Measurements from ENCODE around the gene CACUL1. TPM values are rescaled to one million over a fixed set of nuclear protein-coding genes. Genes with fewer than 3 reads are reported as not detected.

Gene CACUL1
- total and polyA plus RNA-seq, 4 experiments from 2014 or later: 14.9 to 32.3 (median 31.3) TPM

DNA sequence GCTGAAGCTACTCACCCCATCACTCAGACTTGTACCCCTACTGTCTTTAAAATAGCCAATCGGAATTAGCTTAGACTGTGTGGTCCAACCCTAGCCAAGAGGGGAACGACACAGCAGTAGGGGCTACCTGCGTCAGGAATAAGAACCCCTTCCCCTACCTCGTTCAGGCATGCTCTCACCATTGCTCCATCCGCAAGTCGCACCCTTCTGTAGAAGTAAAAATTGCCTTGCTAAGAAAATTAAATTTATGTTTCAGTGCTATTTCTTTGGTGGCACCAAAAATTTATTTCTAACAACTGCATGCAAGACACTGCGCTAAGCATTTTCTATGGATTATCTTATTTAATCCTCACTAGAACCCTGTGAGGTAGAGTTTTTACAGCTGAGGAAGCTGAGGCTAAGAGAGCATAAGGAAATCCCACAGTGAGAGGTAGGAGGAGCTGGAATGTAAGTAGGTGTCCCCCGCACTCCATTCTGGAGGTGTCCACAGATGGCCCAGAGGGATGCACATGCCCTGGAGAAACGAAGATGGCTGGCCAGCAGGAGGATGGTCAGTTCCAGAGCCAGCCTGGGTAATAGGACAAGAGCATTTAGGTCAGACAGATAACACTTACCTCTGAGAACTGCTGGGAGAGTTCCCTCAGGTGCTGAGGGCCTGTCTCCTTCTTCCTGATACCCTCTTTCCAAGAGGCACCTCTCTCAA lies 15.3 kb upstream of the CACUL1 start:
- Mint-ChIP-seq H3K36me3 (no peaks in the 10 kb centered on the region), H3K27me3 (peaks cover 1 to 5% of the 10 kb centered on the region in 2 donors), H3K4me1 (no peaks in the 10 kb centered on the region), H3K4me3 (no peak overlapping the region), H3K9me3 (peaks cover 0 to 1% (median 0%) of the 10 kb centered on the region in 8 donors), H3K27ac (no peak overlapping the region)
- DNase-seq: no peak
- H3K27ac ChIP-seq (ENCODE audit: low read depth, low read length): no peak overlapping the region
- POLR2A ChIA-PET (ENCODE audit: partially characterized antibody): no interaction called here
- H3K27me3 ChIP-seq (ENCODE audit: insufficient read depth, low read length): no peaks in the 10 kb centered on the region
- H3K4me1 ChIP-seq (ENCODE audit: insufficient read depth, low read length): no peaks in the 10 kb centered on the region
- H3K9me3 ChIP-seq (ENCODE audit: control insufficient read depth in 1 of 2, low read length in 2 of 2): no peaks in the 10 kb centered on the region
- H3K36me3 ChIP-seq (ENCODE audit: insufficient read depth, low read length): no peaks in the 10 kb centered on the region
- intact Hi-C loops (cut with micrococcal nuclease): no loop called here
- H3K4me3 ChIP-seq (ENCODE audit: low read length in 2 of 2): no peak overlapping the region
- CTCF ChIA-PET (ENCODE audit: partially characterized antibody): no interaction called here

DNA sequence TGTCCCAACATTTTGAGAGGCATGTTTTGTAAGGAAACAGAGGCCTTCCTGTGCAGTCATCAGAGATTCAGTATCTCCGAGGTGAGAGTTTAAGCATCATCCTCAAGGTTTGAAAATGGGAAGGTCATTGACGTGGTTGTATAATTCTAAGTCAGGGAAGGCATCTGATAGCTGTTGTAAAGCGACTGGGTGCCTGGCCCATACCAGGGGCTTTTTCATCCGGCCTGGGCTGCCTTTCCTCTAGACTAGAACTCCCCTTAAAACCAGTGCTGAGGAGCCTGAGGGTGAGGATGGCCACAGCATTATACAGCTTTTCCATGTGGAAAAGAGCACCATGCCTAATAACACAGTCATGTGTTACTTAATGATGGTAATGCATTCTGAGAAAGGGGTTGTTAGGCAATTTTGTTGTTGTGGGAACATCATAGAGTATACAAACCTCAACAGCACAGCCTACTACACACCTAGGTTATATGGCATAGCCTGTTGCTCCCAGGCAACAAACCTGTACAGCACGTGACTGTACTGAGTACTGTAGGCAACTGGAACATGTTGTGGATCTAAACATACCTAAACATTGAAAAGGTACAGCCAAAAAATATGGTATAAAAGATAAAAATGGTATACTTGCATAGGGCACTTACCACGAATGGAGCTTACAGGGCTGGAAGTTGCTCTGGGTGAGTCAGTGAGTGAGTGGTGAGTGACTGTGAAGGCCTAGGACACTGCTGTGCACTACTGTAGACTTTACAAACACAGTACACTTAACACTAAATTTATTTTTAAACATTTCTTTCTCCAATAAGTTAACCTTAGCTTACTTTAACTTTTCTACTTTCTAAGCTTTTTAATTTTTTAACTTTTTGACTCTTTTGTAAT lies 13.5 kb upstream of the CACUL1 start:
- no peak overlapping the region for H3K4me3 ChIP-seq (ENCODE audit: low read length in 2 of 2)
- no peak overlapping the region for H3K4me3 Mint-ChIP-seq
- no peaks in the 10 kb centered on the region for H3K36me3 ChIP-seq (ENCODE audit: insufficient read depth, low read length)
- intact Hi-C loops (cut with micrococcal nuclease): no loop called here
- H3K27ac ChIP-seq (ENCODE audit: low read depth, low read length): no peak overlapping the region
- H3K9me3 ChIP-seq (ENCODE audit: control insufficient read depth in 1 of 2, low read length in 2 of 2): no peaks in the 10 kb centered on the region
- no peaks in the 10 kb centered on the region for H3K27me3 ChIP-seq (ENCODE audit: insufficient read depth, low read length)
- CTCF ChIA-PET (ENCODE audit: partially characterized antibody): no interaction called here
- no peaks in the 10 kb centered on the region for H3K36me3 Mint-ChIP-seq
- peaks cover 0 to 1% (median 0%) of the 10 kb centered on the region in 8 donors for H3K9me3 Mint-ChIP-seq
- POLR2A ChIA-PET (ENCODE audit: partially characterized antibody): no interaction called here
- no peaks in the 10 kb centered on the region for H3K4me1 ChIP-seq (ENCODE audit: insufficient read depth, low read length)
- no peaks in the 10 kb centered on the region for H3K4me1 Mint-ChIP-seq
- no peak for DNase-seq
- H3K27me3 Mint-ChIP-seq: peaks cover 0 to 4% of the 10 kb centered on the region in 2 donors
- H3K27ac Mint-ChIP-seq: no peak overlapping the region

- no peaks in the 10 kb centered on the region for H3K27me3 ChIP-seq (ENCODE audit: insufficient read depth, low read length)
- intact Hi-C loops (cut with micrococcal nuclease): no loop called here
- CTCF ChIA-PET (ENCODE audit: partially characterized antibody): interaction anchor here (0.7 kb wide), 1 partner anchor 18 kb away, joined by 3 read pairs; no protein-coding TSS in a partner anchor
- peaks cover 0 to 1% (median 0%) of the 10 kb centered on the region in 8 donors for H3K9me3 Mint-ChIP-seq
- H3K36me3 Mint-ChIP-seq: no peaks in the 10 kb centered on the region
- no peak overlapping the region for H3K27ac Mint-ChIP-seq
- no peak overlapping the region for H3K27ac ChIP-seq (ENCODE audit: low read depth, low read length)
- DNase-seq: no peak
- no peaks in the 10 kb centered on the region for H3K36me3 ChIP-seq (ENCODE audit: insufficient read depth, low read length)
- peaks cover 0 to 4% of the 10 kb centered on the region in 2 donors for H3K27me3 Mint-ChIP-seq
- H3K4me1 Mint-ChIP-seq: no peaks in the 10 kb centered on the region
- H3K4me3 Mint-ChIP-seq: no peak overlapping the region
- no peaks in the 10 kb centered on the region for H3K4me1 ChIP-seq (ENCODE audit: insufficient read depth, low read length)
- no peak overlapping the region for H3K4me3 ChIP-seq (ENCODE audit: low read length in 2 of 2)
- H3K9me3 ChIP-seq (ENCODE audit: control insufficient read depth in 1 of 2, low read length in 2 of 2): no peaks in the 10 kb centered on the region
- POLR2A ChIA-PET (ENCODE audit: partially characterized antibody): no interaction called here
These were observed 12.7 kb upstream of the CACUL1 start for GRCh38 chr10:118767297-118768040.

DNA sequence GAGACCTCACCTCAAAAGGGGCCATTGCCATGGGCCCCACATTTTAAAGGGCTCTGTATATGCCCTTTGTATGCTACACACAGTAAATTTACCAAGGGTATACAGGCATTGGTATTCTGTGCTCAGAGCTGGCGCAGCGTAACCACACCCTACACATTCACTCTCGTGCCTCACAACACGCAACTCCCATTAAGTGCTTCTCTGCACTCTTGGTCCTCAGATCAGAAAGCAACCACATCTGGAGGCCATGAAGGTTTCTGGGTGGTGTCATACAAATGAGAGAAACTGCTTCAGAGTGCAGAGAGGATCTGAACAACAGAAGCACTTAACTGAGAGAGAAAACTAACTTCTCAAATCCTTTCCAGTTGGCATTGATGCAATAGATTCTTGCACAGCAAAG lies 9.4 kb upstream of the CACUL1 start:
- Mint-ChIP-seq H3K27ac (no peak overlapping the region), H3K36me3 (no peaks in the 10 kb centered on the region), H3K4me1 (no peaks in the 10 kb centered on the region), H3K27me3 (peaks cover 0 to 2% of the 10 kb centered on the region in 2 donors), H3K4me3 (no peak overlapping the region), H3K9me3 (no peaks in the 10 kb centered on the region)
- no peaks in the 10 kb centered on the region for H3K27me3 ChIP-seq (ENCODE audit: insufficient read depth, low read length)
- H3K9me3 ChIP-seq (ENCODE audit: control insufficient read depth in 1 of 2, low read length in 2 of 2): no peaks in the 10 kb centered on the region
- ChIA-PET POLR2A (ENCODE audit: partially characterized antibody) (no interaction called here), CTCF (ENCODE audit: partially characterized antibody) (no interaction called here)
- H3K4me3 ChIP-seq (ENCODE audit: low read length in 2 of 2): no peak overlapping the region
- no peaks in the 10 kb centered on the region for H3K4me1 ChIP-seq (ENCODE audit: insufficient read depth, low read length)
- no peak overlapping the region for H3K27ac ChIP-seq (ENCODE audit: low read depth, low read length)
- intact Hi-C loops (cut with micrococcal nuclease): no loop called here
- no peaks in the 10 kb centered on the region for H3K36me3 ChIP-seq (ENCODE audit: insufficient read depth, low read length)
- DNase-seq: no peak

- H3K4me1 ChIP-seq (ENCODE audit: insufficient read depth, low read length): no peaks in the 10 kb centered on the region
- H3K36me3 Mint-ChIP-seq: no peaks in the 10 kb centered on the region
- H3K27ac ChIP-seq (ENCODE audit: low read depth, low read length): no peak overlapping the region
- H3K27ac Mint-ChIP-seq: no peak overlapping the region
- H3K36me3 ChIP-seq (ENCODE audit: insufficient read depth, low read length): no peaks in the 10 kb centered on the region
- no peak overlapping the region for H3K4me3 ChIP-seq (ENCODE audit: low read length in 2 of 2)
- peaks cover 0 to 2% of the 10 kb centered on the region in 2 donors for H3K27me3 Mint-ChIP-seq
- H3K9me3 ChIP-seq (ENCODE audit: control insufficient read depth in 1 of 2, low read length in 2 of 2): no peaks in the 10 kb centered on the region
- H3K4me3 Mint-ChIP-seq: no peak overlapping the region
- POLR2A ChIA-PET (ENCODE audit: partially characterized antibody): no interaction called here
- intact Hi-C loops (cut with micrococcal nuclease): no loop called here
- DNase-seq: no peak
- H3K4me1 Mint-ChIP-seq: no peaks in the 10 kb centered on the region
- CTCF ChIA-PET (ENCODE audit: partially characterized antibody): no interaction called here
- no peaks in the 10 kb centered on the region for H3K9me3 Mint-ChIP-seq
- H3K27me3 ChIP-seq (ENCODE audit: insufficient read depth, low read length): no peaks in the 10 kb centered on the region
These were observed 8.6 kb upstream of the CACUL1 start for GRCh38 chr10:118763202-118763988.

- Histone ChIP-seq H3K4me3 (ENCODE audit: low read length in 2 of 2) (no peak overlapping the region), H3K4me1 (ENCODE audit: insufficient read depth, low read length) (peaks cover 7% of the 10 kb centered on the region), H3K9me3 (ENCODE audit: control insufficient read depth in 1 of 2, low read length in 2 of 2) (no peaks in the 10 kb centered on the region), H3K36me3 (ENCODE audit: insufficient read depth, low read length) (no peaks in the 10 kb centered on the region), H3K27me3 (ENCODE audit: insufficient read depth, low read length) (no peaks in the 10 kb centered on the region), H3K27ac (ENCODE audit: low read depth, low read length) (no peak overlapping the region)
- H3K36me3 Mint-ChIP-seq: no peaks in the 10 kb centered on the region
- intact Hi-C loops (cut with micrococcal nuclease): no loop called here
- no peaks in the 10 kb centered on the region for H3K9me3 Mint-ChIP-seq
- DNase-seq: no peak
- CTCF ChIA-PET (ENCODE audit: partially characterized antibody): interaction anchor here (1.7 kb wide), 1 partner anchor 191 kb away, joined by 3 read pairs; no protein-coding TSS in a partner anchor
- H3K27ac Mint-ChIP-seq: no peak overlapping the region
- H3K27me3 Mint-ChIP-seq: peaks cover 2 to 9% of the 10 kb centered on the region in 2 donors
- H3K4me1 Mint-ChIP-seq: peaks cover 0 to 5% (median 2%) of the 10 kb centered on the region in 4 donors
- H3K4me3 Mint-ChIP-seq: no peak overlapping the region
- POLR2A ChIA-PET (ENCODE audit: partially characterized antibody): no interaction called here
These were observed 5.5 kb upstream of the CACUL1 start for GRCh38 chr10:118760265-118760664.
